Immature natural killer cell (primary cell): ENCODE data around the gene CTPS2. TPM values are rescaled to one million over a fixed set of nuclear protein-coding genes. Genes with fewer than 3 reads are reported as not detected.

Experiments used
- DNase-seq, 3 donors: peaks; one replicate each; pipeline ENCODE4 v3.0.0; 2022; ENCODE audit warnings: mixed read lengths in 1 of 3
- H3K27ac Mint-ChIP-seq, 6 donors: one replicate each; pipeline ENCODE4 v1.8.0; 2020; ENCODE audit warnings: mixed read lengths in 6 of 6, mild to moderate bottlenecking in 5 of 6, inconsistent platforms in 4 of 6, moderate library complexity in 3 of 6
- H3K27me3 Mint-ChIP-seq, 3 donors: one replicate each; pipeline ENCODE4 v1.8.0; 2020 to 2021; ENCODE audit warnings: low read depth in 3 of 3, mild to moderate bottlenecking in 3 of 3, mixed read lengths in 3 of 3, moderate library complexity in 3 of 3, inconsistent platforms in 1 of 3
- H3K36me3 Mint-ChIP-seq, 3 donors: one replicate each; pipeline ENCODE4 v1.8.0; 2020; ENCODE audit warnings: mixed read lengths in 3 of 3, inconsistent platforms in 2 of 3, mild to moderate bottlenecking in 2 of 3
- H3K4me1 Mint-ChIP-seq, 2 donors: one replicate each; pipeline ENCODE4 v1.8.0; 2020; ENCODE audit warnings: inconsistent platforms in 2 of 2, mild to moderate bottlenecking in 2 of 2, mixed read lengths in 2 of 2, moderate library complexity in 1 of 2
- H3K4me3 Mint-ChIP-seq, 5 donors: one replicate each; pipeline ENCODE4 v1.8.0; 2020; ENCODE audit warnings: mild to moderate bottlenecking in 5 of 5, mixed read lengths in 5 of 5, inconsistent platforms in 3 of 5, moderate library complexity in 3 of 5
- H3K9me3 Mint-ChIP-seq, 6 donors: one replicate each; pipeline ENCODE4 v1.8.0; 2020; ENCODE audit warnings: mild to moderate bottlenecking in 6 of 6, mixed read lengths in 6 of 6, inconsistent platforms in 4 of 6, moderate library complexity in 3 of 6
- polyA plus RNA-seq, 3 donors: library from polyadenylated mRNA; unstranded; fragments of 300-500 nt; fragmentation: Illumina TruSeq; gene quantifications; one replicate each; pipeline ENCODE4 v1.2.3, GENCODE V29; 2021

Gene CTPS2
- polyA plus RNA-seq, 3 donors from 2014 or later = 1.1 to 5.7 (median 4.5) TPM

- H3K36me3 Mint-ChIP-seq = peaks cover 0 to 11% (median 4%) of the 10 kb centered on the region in 3 donors
- H3K27me3 Mint-ChIP-seq = peaks cover 0 to 7% (median 0%) of the 10 kb centered on the region in 3 donors
These were observed 50.1 kb downstream of the CTPS2 start for GRCh38 chrX:16662402-16662801.

GRCh38 chrX:16661495-16661894 lies 51.0 kb downstream of the CTPS2 start:
- H3K27ac Mint-ChIP-seq = no peak overlapping the region
- H3K4me1 Mint-ChIP-seq = no peaks in the 10 kb centered on the region
- peaks cover 0 to 7% (median 2%) of the 10 kb centered on the region in 3 donors for H3K27me3 Mint-ChIP-seq
- no peak overlapping the region for H3K4me3 Mint-ChIP-seq
- no peak for DNase-seq
- H3K36me3 Mint-ChIP-seq = peaks cover 0 to 10% (median 4%) of the 10 kb centered on the region in 3 donors
- H3K9me3 Mint-ChIP-seq = no peaks in the 10 kb centered on the region

More at GRCh38 chrX:16662402-16662801, 50.1 kb downstream of the CTPS2 start:
- Mint-ChIP-seq H3K4me1 (no peaks in the 10 kb centered on the region), H3K27ac (no peak overlapping the region), H3K9me3 (no peaks in the 10 kb centered on the region), H3K4me3 (no peak overlapping the region)
- DNase-seq = no peak

- Mint-ChIP-seq H3K36me3 (peaks cover 0 to 4% (median 0%) of the 10 kb centered on the region in 3 donors), H3K9me3 (no peaks in the 10 kb centered on the region), H3K4me3 (no peak overlapping the region), H3K27me3 (peaks cover 0 to 9% (median 2%) of the 10 kb centered on the region in 3 donors), H3K4me1 (no peaks in the 10 kb centered on the region), H3K27ac (no peak overlapping the region)
- no peak for DNase-seq
These were observed 53.1 kb downstream of the CTPS2 start for GRCh38 chrX:16659321-16659720.

GRCh38 chrX:16658284-16658683 lies 54.2 kb downstream of the CTPS2 start:
- DNase-seq = no peak
- Mint-ChIP-seq H3K4me1 (no peaks in the 10 kb centered on the region), H3K36me3 (peaks cover 0 to 4% (median 0%) of the 10 kb centered on the region in 3 donors), H3K9me3 (no peaks in the 10 kb centered on the region), H3K27ac (no peak overlapping the region), H3K4me3 (no peak overlapping the region), H3K27me3 (peaks cover 0 to 12% (median 2%) of the 10 kb centered on the region in 3 donors)

- H3K9me3 Mint-ChIP-seq = no peaks in the 10 kb centered on the region
- peaks cover 0 to 14% (median 3%) of the 10 kb centered on the region in 3 donors for H3K27me3 Mint-ChIP-seq
- H3K36me3 Mint-ChIP-seq = peaks cover 0 to under 1% (median 0%) of the 10 kb centered on the region in 3 donors
- no peak for DNase-seq
- H3K27ac Mint-ChIP-seq = no peak overlapping the region
- no peaks in the 10 kb centered on the region for H3K4me1 Mint-ChIP-seq
- H3K4me3 Mint-ChIP-seq = no peak overlapping the region
These were observed 58.4 kb downstream of the CTPS2 start for GRCh38 chrX:16654093-16654492.

- Mint-ChIP-seq H3K4me3 (no peak overlapping the region), H3K4me1 (no peaks in the 10 kb centered on the region), H3K27me3 (peaks cover 0 to 13% (median 3%) of the 10 kb centered on the region in 3 donors)
These were observed 59.0 kb downstream of the CTPS2 start for GRCh38 chrX:16653424-16653823.

GRCh38 chrX:16651391-16652024 lies 61.0 kb downstream of the CTPS2 start:
- Mint-ChIP-seq H3K9me3 (no peaks in the 10 kb centered on the region), H3K4me1 (no peaks in the 10 kb centered on the region), H3K27ac (no peak overlapping the region), H3K4me3 (no peak overlapping the region), H3K36me3 (peaks cover 0 to 5% (median 0%) of the 10 kb centered on the region in 3 donors), H3K27me3 (peaks cover 0 to 10% (median 2%) of the 10 kb centered on the region in 3 donors)
- DNase-seq = no peak

More at GRCh38 chrX:16653424-16653823, 59.0 kb downstream of the CTPS2 start:
- no peak overlapping the region for H3K27ac Mint-ChIP-seq
- H3K36me3 Mint-ChIP-seq = no peaks in the 10 kb centered on the region
- no peak for DNase-seq
- no peaks in the 10 kb centered on the region for H3K9me3 Mint-ChIP-seq

GRCh38 chrX:16649858-16650257 lies 62.6 kb downstream of the CTPS2 start, which contains the start of gene S100G:
Gene S100G, plus strand, starts transcription at chrX:16650158. Its CDS starts 849 bp downstream, at chrX:16651007.
- no peak for DNase-seq
- Mint-ChIP-seq H3K9me3 (no peaks in the 10 kb centered on the region), H3K27ac (no peak within 1 kb of the TSS), H3K36me3 (peaks cover 0 to 5% (median 0%) of the 10 kb centered on the region in 3 donors), H3K4me1 (no peaks in the 10 kb centered on the region), H3K4me3 (no peak within 1 kb of the TSS), H3K27me3 (peaks cover 0 to 8% (median 2%) of the 10 kb centered on the region in 3 donors)

- Mint-ChIP-seq H3K4me3 (no peak overlapping the region), H3K4me1 (no peaks in the 10 kb centered on the region), H3K9me3 (no peaks in the 10 kb centered on the region), H3K27me3 (peaks cover 0 to 6% (median 2%) of the 10 kb centered on the region in 3 donors), H3K27ac (peak overlapping the region in 1 of 6 donors; percentile 30), H3K36me3 (peaks cover 0 to 5% (median 0%) of the 10 kb centered on the region in 3 donors)
- DNase-seq = no peak
These were observed 65.9 kb downstream of the CTPS2 start for GRCh38 chrX:16646366-16647138.

GRCh38 chrX:16643176-16643575 lies 69.3 kb downstream of the CTPS2 start:
- Mint-ChIP-seq H3K4me3 (no peak overlapping the region), H3K4me1 (no peaks in the 10 kb centered on the region), H3K27me3 (peaks cover 0 to 10% (median 0%) of the 10 kb centered on the region in 3 donors), H3K36me3 (peaks cover 0 to 3% (median 0%) of the 10 kb centered on the region in 3 donors), H3K9me3 (no peaks in the 10 kb centered on the region), H3K27ac (no peak overlapping the region)
- DNase-seq = no peak

- no peaks in the 10 kb centered on the region for H3K4me1 Mint-ChIP-seq
- H3K4me3 Mint-ChIP-seq = no peak overlapping the region
- H3K27ac Mint-ChIP-seq = no peak overlapping the region
- H3K36me3 Mint-ChIP-seq = no peaks in the 10 kb centered on the region
- no peaks in the 10 kb centered on the region for H3K9me3 Mint-ChIP-seq
- peaks cover 0 to 10% (median 0%) of the 10 kb centered on the region in 3 donors for H3K27me3 Mint-ChIP-seq
- no peak for DNase-seq
These were observed 71.6 kb downstream of the CTPS2 start for GRCh38 chrX:16640823-16641222.

- Mint-ChIP-seq H3K36me3 (no peaks in the 10 kb centered on the region), H3K27me3 (peaks cover 0 to 10% (median 0%) of the 10 kb centered on the region in 3 donors), H3K4me1 (no peaks in the 10 kb centered on the region), H3K4me3 (no peak overlapping the region), H3K27ac (no peak overlapping the region), H3K9me3 (no peaks in the 10 kb centered on the region)
- DNase-seq = no peak
These were observed 72.5 kb downstream of the CTPS2 start for GRCh38 chrX:16639966-16640365.

GRCh38 chrX:16638533-16638932 lies 73.9 kb downstream of the CTPS2 start:
- no peak overlapping the region for H3K27ac Mint-ChIP-seq
- no peaks in the 10 kb centered on the region for H3K4me1 Mint-ChIP-seq
- no peaks in the 10 kb centered on the region for H3K36me3 Mint-ChIP-seq
- DNase-seq = no peak
- H3K4me3 Mint-ChIP-seq = no peak overlapping the region
- peaks cover 0 to 7% (median 0%) of the 10 kb centered on the region in 3 donors for H3K27me3 Mint-ChIP-seq
- H3K9me3 Mint-ChIP-seq = no peaks in the 10 kb centered on the region

- Mint-ChIP-seq H3K27ac (no peak overlapping the region), H3K27me3 (peaks cover 0 to 11% (median 0%) of the 10 kb centered on the region in 3 donors), H3K4me3 (no peak overlapping the region), H3K4me1 (no peaks in the 10 kb centered on the region), H3K36me3 (peaks cover 3 to 4% (median 4%) of the 10 kb centered on the region in 3 donors), H3K9me3 (no peaks in the 10 kb centered on the region)
- no peak for DNase-seq
These were observed 76.9 kb downstream of the CTPS2 start for GRCh38 chrX:16635596-16635995.
